Measurements from ENCODE around the gene LMO7. TPM values are rescaled to one million over a fixed set of nuclear protein-coding genes. Genes with fewer than 3 reads are reported as not detected.

Gene LMO7
- total and polyA plus RNA-seq, 2 of the 4 experiments (the other 2 are of a cell fraction): 266 to 367 TPM

DNA sequence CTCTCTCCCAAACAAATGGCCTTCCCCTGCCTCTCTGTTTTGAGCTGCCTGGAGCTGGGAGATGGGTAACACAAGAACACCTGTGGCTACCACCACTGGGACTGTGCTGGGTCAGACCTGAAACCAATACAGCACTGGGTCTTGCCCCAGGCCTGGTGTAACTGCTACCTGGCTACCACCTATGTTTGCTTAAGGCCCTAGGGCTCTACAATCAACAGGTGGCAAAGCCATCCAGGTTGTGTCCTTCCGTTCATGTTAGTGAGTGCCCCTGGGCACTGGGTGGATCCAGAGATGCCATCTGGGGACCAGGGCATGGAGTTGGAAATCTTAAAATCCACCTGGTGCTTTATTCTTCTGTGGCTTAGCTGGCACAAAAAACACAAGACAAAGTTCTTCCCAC is 18.9 kb upstream of the LMO7 start:
- Histone ChIP-seq H4K5ac (ENCODE audit: low read depth, low read length) (no peak overlapping the region; the same call in 1 of the 2 replicates), H3K27ac (ENCODE audit: insufficient read depth, low read length) (no peak overlapping the region), H3K9ac (ENCODE audit: low read depth, low read length) (no peak overlapping the region), H3K9me1 (ENCODE audit: insufficient read depth, low read length) (peaks cover 10% of the 10 kb centered on the region), H3K4ac (ENCODE audit: low read depth, low read length) (peak overlapping the region; percentile 90), H3K4me3 (ENCODE audit: insufficient read depth, low read depth, low read length) (no peak overlapping the region), H2AK5ac (ENCODE audit: low read depth, low read length) (peak overlapping the region; percentile 93; the same call in 1 of the 2 replicates), H3K56ac (ENCODE audit: extremely low read depth, insufficient read depth, low read length) (no peak overlapping the region), H2BK120ac (ENCODE audit: low read depth, low read length) (peak overlapping the region; percentile 96), H3K27me3 (ENCODE audit: control insufficient read depth, insufficient read depth, low read length) (no peaks in the 10 kb centered on the region), H4K8ac (ENCODE audit: low read depth in 2 of 2, low read length in 2 of 2) (no peak overlapping the region), H3K4me1 (ENCODE audit: control insufficient read depth, insufficient read depth, low read length) (peaks cover 20% of the 10 kb centered on the region), H4K20me1 (ENCODE audit: insufficient read depth, low read length) (no peaks in the 10 kb centered on the region), H3K23ac (ENCODE audit: low read depth, low read length) (no peak overlapping the region), H3K79me1 (ENCODE audit: low read depth in 1 of 2, low read length in 2 of 2) (peaks cover 0 to 31% of the 10 kb centered on the region in 2 experiments; a peak in 3 of 4 replicates), H4K91ac (ENCODE audit: insufficient read depth, low read depth, low read length) (0 out of 2 replicates have a peak overlapping the region, but pooled peaks have one; percentile 62), H3K4me2 (ENCODE audit: low read depth, low read length) (no peak overlapping the region), H2AK9ac (replicated peaks; ENCODE audit: low read depth, low read length, poor library complexity) (no peak overlapping the region), H3K18ac (ENCODE audit: low read depth, low read length) (no peak overlapping the region), H3K14ac (replicated peaks; ENCODE audit: low read depth, low read length) (no peak overlapping the region), H2AFZ (replicated peaks; ENCODE audit: low read length, poor library complexity) (no peak overlapping the region), H2BK20ac (ENCODE audit: low read depth, low read length) (peak overlapping the region; percentile 49), H2BK15ac (ENCODE audit: low read depth, low read length) (peak overlapping the region; percentile 38; the same call in 2 of the 3 replicates), H2BK5ac (ENCODE audit: low read depth, low read length, poor library complexity, severe bottlenecking) (no peak overlapping the region), H3K36me3 (ENCODE audit: control insufficient read depth, insufficient read depth, low read length) (no peaks in the 10 kb centered on the region), H3K9me3 (ENCODE audit: control insufficient read depth, insufficient read depth, low read length) (no peaks in the 10 kb centered on the region)
- ATAC-seq (ENCODE audit: low read depth) (no peak), DNase-seq (no peak)
- no CpG with 5 or more reads among the region's 1 CpG for WGBS, 2 experiments (ENCODE audit: extremely low coverage in 2 of 2, insufficient read length in 1 of 2)
- TF ChIP-seq, protein P1, sequence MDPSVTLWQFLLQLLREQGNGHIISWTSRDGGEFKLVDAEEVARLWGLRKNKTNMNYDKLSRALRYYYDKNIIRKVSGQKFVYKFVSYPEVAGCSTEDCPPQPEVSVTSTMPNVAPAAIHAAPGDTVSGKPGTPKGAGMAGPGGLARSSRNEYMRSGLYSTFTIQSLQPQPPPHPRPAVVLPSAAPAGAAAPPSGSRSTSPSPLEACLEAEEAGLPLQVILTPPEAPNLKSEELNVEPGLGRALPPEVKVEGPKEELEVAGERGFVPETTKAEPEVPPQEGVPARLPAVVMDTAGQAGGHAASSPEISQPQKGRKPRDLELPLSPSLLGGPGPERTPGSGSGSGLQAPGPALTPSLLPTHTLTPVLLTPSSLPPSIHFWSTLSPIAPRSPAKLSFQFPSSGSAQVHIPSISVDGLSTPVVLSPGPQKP (IDR thresholded peaks at IDR 0.05; ENCODE audit: borderline replicate concordance, low read depth, low read length): no peak
- TF ChIP-seq CHD1 (IDR thresholded peaks at IDR 0.05; ENCODE audit: low read depth, low read length): no peak
- TF ChIP-seq FOS (IDR thresholded peaks at IDR 0.05; ENCODE audit: low read depth, low read length): no peak
- no peak for TF ChIP-seq RCOR1 (IDR thresholded peaks at IDR 0.05; ENCODE audit: insufficient replicate concordance, low read length)
- TF ChIP-seq RFX5 (IDR thresholded peaks at IDR 0.05; ENCODE audit: low read depth, low read length): no peak
- TF ChIP-seq CEBPB (IDR thresholded peaks at IDR 0.05; ENCODE audit: low read depth, low read length): no peak
- TF ChIP-seq, protein P2, sequence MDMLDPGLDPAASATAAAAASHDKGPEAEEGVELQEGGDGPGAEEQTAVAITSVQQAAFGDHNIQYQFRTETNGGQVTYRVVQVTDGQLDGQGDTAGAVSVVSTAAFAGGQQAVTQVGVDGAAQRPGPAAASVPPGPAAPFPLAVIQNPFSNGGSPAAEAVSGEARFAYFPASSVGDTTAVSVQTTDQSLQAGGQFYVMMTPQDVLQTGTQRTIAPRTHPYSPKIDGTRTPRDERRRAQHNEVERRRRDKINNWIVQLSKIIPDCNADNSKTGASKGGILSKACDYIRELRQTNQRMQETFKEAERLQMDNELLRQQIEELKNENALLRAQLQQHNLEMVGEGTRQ (IDR thresholded peaks at IDR 0.05; ENCODE audit: low read depth, low read length): no peak
- BruUV-seq (replicated peaks): no TSS peak
- intact Hi-C loops (cut with micrococcal nuclease) (no loop called here), dilution Hi-C loops (cut with HindIII; ENCODE audit: low sequenced_read_pairs, unreplicated experiment) (no loop called here), in situ Hi-C loops (cut with MboI; ENCODE audit: low sequenced_read_pairs) (no loop called here)
- CTCF ChIA-PET: no interaction called here
- POLR2A ChIA-PET (ENCODE audit: unreplicated experiment): no interaction called here
